Nephron (organoid): ENCODE data around the gene KBTBD7.

Experiments used
- H3K27ac Mint-ChIP-seq, 3 experiments: 2 replicates each; pipeline ENCODE4 v1.8.0; 2020; ENCODE audit warnings: mixed read lengths in 3 of 3, mild to moderate bottlenecking in 2 of 3, moderate library complexity in 1 of 3
- H3K27me3 Mint-ChIP-seq: 2 replicates; pipeline ENCODE4 v1.8.0; 2021; ENCODE audit warnings: low read depth, mild to moderate bottlenecking, moderate library complexity, mixed read lengths
- H3K36me3 Mint-ChIP-seq: 2 replicates; pipeline ENCODE4 v1.8.0; 2020; ENCODE audit warnings: low read depth, mixed read lengths
- H3K4me1 Mint-ChIP-seq: 2 replicates; pipeline ENCODE4 v1.8.0; 2020; ENCODE audit warnings: mixed read lengths
- H3K4me3 Mint-ChIP-seq, 3 experiments: 2 replicates each; pipeline ENCODE4 v1.8.0; 2020; ENCODE audit warnings: mild to moderate bottlenecking in 3 of 3, mixed read lengths in 3 of 3, moderate library complexity in 2 of 3
- H3K9me3 Mint-ChIP-seq: 2 replicates; pipeline ENCODE4 v1.8.0; 2020; ENCODE audit warnings: mixed read lengths
- CTCF ChIP-seq, 3 experiments: fragments of 200-600 bp; sonication (generic); IDR thresholded peaks; one replicate each; pipeline ENCODE4 v1.5.0; 2021; ENCODE audit warnings: antibody characterized with exemption in 3 of 3; ENCODE audit not compliant: unreplicated experiment in 3 of 3

KBTBD7 gene

DNA sequence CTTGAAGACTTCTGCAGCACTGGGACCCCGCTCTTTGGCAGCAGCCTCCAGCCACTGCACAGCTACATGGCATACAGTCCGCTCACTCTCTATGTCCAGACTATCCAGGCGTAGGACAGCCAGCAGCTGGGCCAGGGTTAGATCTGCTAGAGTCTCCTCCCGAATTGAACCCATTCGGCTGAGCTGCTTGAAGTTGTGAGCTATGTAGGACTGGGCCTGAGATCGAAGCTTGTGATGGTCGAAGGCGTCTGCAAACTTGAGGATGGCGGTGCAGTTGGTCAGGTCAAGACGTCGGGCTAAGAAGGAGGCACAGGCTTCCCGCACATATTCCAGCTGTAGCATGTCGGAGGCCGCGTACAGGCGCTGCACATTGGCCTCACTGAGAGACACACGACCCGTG, 900 bp downstream of the KBTBD7 start:
- peaks cover 49% of the 10 kb centered on the region for H3K36me3 Mint-ChIP-seq
- H3K4me3 Mint-ChIP-seq = peak overlapping the region; percentile 94 to 95 (median 95)
- no peaks in the 10 kb centered on the region for H3K27me3 Mint-ChIP-seq
- peaks cover 25% of the 10 kb centered on the region for H3K9me3 Mint-ChIP-seq
- no peak for TF ChIP-seq CTCF (IDR thresholded peaks at IDR 0.05; ENCODE audit: unreplicated experiment in 3 of 3)
- H3K4me1 Mint-ChIP-seq = peaks cover 21% of the 10 kb centered on the region
- peak overlapping the region; percentile 74 to 97 (median 77) for H3K27ac Mint-ChIP-seq

- Mint-ChIP-seq H3K27ac (no peak overlapping the region), H3K9me3 (peaks cover 17% of the 10 kb centered on the region), H3K4me1 (peaks cover 12% of the 10 kb centered on the region)
Observed at GRCh38 chr13:41188584-41188983, 5.8 kb downstream of the KBTBD7 start.

DNA sequence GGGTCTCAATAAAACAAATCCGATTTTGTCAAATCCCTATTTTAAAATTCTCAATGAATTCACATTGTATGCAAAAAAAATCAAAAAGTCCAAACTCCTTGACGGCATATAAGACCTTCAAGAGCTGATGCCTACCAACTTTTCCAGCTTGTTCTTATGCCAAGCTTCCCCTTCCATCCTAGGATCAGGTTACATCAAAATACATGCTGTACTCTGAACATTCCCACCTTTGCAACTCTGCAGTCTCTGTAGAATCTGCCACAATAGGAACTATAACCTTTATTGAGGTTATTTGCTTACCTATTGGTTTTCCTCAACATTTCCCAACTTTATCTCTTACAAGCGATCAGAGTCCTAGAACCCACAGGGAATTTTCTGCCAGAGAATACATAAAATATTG, 7.9 kb downstream of the KBTBD7 start:
- H3K9me3 Mint-ChIP-seq = peaks cover 3% of the 10 kb centered on the region
- H3K4me1 Mint-ChIP-seq = peaks cover 4% of the 10 kb centered on the region
- H3K27me3 Mint-ChIP-seq = no peaks in the 10 kb centered on the region
- peaks cover 28% of the 10 kb centered on the region for H3K36me3 Mint-ChIP-seq
- no peak overlapping the region for H3K27ac Mint-ChIP-seq
- no peak for TF ChIP-seq CTCF (IDR thresholded peaks at IDR 0.05; ENCODE audit: unreplicated experiment in 3 of 3)
- no peak overlapping the region for H3K4me3 Mint-ChIP-seq

More at GRCh38 chr13:41188584-41188983, 5.8 kb downstream of the KBTBD7 start:
- TF ChIP-seq CTCF (IDR thresholded peaks at IDR 0.05; ENCODE audit: unreplicated experiment in 3 of 3) = no peak
- Mint-ChIP-seq H3K27me3 (no peaks in the 10 kb centered on the region), H3K36me3 (peaks cover 46% of the 10 kb centered on the region), H3K4me3 (no peak overlapping the region)

DNA sequence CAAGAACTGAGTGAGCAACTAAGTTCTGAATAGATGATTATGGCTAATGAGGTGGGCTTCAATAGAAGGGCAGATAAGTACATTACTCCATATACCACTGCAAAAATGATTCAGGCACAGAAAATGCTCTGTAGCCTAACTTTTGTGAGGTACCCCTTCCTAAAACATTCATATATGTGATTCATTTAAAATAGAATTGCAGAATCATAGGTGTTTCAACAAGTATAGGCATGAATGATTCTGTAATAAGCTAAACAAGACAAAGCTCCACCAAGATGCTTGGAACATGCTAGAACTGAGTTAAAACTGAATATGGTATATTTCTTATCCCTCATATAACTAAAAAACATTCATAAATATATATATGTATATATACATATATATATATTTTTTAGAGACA, 12.1 kb downstream of the KBTBD7 start:
- Mint-ChIP-seq H3K9me3 (peaks cover 2% of the 10 kb centered on the region), H3K27me3 (no peaks in the 10 kb centered on the region), H3K4me1 (no peaks in the 10 kb centered on the region), H3K4me3 (no peak overlapping the region), H3K36me3 (peaks cover 3% of the 10 kb centered on the region), H3K27ac (no peak overlapping the region)
- TF ChIP-seq CTCF (IDR thresholded peaks at IDR 0.05; ENCODE audit: unreplicated experiment in 3 of 3) = no peak

DNA sequence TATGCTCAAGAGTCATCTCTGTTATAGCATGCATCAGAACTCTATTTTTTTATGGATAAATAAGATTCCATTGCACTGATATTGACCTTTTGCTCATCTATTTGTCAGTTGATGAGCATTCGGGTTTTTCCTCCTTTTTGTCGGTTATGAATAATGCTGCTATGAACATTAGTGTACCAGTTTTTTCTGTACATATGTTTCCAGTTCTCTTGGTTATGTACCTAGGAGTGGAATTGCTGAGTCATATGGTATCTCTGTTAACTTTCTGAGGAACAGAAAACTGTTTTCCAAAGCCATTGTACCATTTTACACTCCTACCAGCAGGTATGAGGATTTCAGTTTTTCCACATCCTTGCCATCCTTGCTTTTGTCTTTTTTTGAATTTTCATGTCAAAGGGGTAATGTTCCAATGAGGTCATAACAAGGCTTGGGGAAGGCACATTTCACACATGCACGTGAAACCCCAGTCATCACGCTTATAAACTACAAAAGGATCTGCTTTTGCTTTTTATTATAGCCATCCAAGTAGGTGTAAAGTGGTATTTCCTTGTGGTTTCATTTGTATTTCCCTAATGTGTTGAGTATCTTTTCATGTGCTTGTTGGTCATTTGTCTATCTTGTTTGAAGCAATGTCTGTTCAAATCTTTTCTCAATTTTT, 14.6 kb downstream of the KBTBD7 start:
- H3K36me3 Mint-ChIP-seq = peaks cover 12% of the 10 kb centered on the region
- H3K4me1 Mint-ChIP-seq = no peaks in the 10 kb centered on the region
- no peak overlapping the region for H3K27ac Mint-ChIP-seq
- H3K9me3 Mint-ChIP-seq = peaks cover 13% of the 10 kb centered on the region
- TF ChIP-seq CTCF (IDR thresholded peaks at IDR 0.05; ENCODE audit: unreplicated experiment in 3 of 3) = no peak
- H3K4me3 Mint-ChIP-seq = no peak overlapping the region
- H3K27me3 Mint-ChIP-seq = no peaks in the 10 kb centered on the region

- Mint-ChIP-seq H3K36me3 (peaks cover 12% of the 10 kb centered on the region), H3K4me1 (no peaks in the 10 kb centered on the region), H3K27me3 (no peaks in the 10 kb centered on the region), H3K4me3 (no peak overlapping the region), H3K27ac (no peak overlapping the region), H3K9me3 (peaks cover 18% of the 10 kb centered on the region)
- no peak for TF ChIP-seq CTCF (IDR thresholded peaks at IDR 0.05; ENCODE audit: unreplicated experiment in 3 of 3)
Observed at GRCh38 chr13:41178040-41178439, 16.3 kb downstream of the KBTBD7 start.
